GM06990 (cell line): ENCODE measurements around the gene ABCC1.

ENCODE experiments used
- DNase-seq: peaks from one replicate; pipeline ENCODE4 v3.0.0-alpha.2; 2011; ENCODE audit not compliant: insufficient read length; ENCODE audit errors: extremely low read depth
- H3K27me3 ChIP-seq: replicated peaks from 2 replicates; pipeline ENCODE4 v1.6.0; 2011; ENCODE audit warnings: low read length; ENCODE audit not compliant: control insufficient read depth, insufficient read depth
- H3K36me3 ChIP-seq: 2 replicates; pipeline ENCODE4 v1.5.1; 2011; ENCODE audit warnings: low read length; ENCODE audit not compliant: control insufficient read depth, insufficient read depth
- H3K4me3 ChIP-seq: replicated peaks from 2 replicates; pipeline ENCODE4 v1.5.1; 2011; ENCODE audit warnings: low read depth, mild to moderate bottlenecking, control low read depth, low read length
- TF ChIP-seq, protein P1 (sequence below): IDR thresholded peaks from 2 replicates; pipeline ENCODE4 v1.5.1; 2011; ENCODE audit warnings: low read length, control low read depth, mild to moderate bottlenecking, inconsistent platforms; ENCODE audit not compliant: insufficient read depth, poor library complexity, severe bottlenecking

The ABCC1 gene

GRCh38 chr16:16136588-16136987, 187.2 kb downstream of the ABCC1 start:
- H3K27me3 ChIP-seq = no peaks in the 10 kb centered on the region
- no peak overlapping the region for H3K4me3 ChIP-seq
- TF ChIP-seq, protein P1, sequence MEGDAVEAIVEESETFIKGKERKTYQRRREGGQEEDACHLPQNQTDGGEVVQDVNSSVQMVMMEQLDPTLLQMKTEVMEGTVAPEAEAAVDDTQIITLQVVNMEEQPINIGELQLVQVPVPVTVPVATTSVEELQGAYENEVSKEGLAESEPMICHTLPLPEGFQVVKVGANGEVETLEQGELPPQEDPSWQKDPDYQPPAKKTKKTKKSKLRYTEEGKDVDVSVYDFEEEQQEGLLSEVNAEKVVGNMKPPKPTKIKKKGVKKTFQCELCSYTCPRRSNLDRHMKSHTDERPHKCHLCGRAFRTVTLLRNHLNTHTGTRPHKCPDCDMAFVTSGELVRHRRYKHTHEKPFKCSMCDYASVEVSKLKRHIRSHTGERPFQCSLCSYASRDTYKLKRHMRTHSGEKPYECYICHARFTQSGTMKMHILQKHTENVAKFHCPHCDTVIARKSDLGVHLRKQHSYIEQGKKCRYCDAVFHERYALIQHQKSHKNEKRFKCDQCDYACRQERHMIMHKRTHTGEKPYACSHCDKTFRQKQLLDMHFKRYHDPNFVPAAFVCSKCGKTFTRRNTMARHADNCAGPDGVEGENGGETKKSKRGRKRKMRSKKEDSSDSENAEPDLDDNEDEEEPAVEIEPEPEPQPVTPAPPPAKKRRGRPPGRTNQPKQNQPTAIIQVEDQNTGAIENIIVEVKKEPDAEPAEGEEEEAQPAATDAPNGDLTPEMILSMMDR = no peak
- H3K36me3 ChIP-seq = peaks cover 43% of the 10 kb centered on the region
- DNase-seq = no peak

GRCh38 chr16:16137110-16137509, 187.7 kb downstream of the ABCC1 start:
- no peaks in the 10 kb centered on the region for H3K27me3 ChIP-seq
- H3K4me3 ChIP-seq = no peak overlapping the region
- DNase-seq = no peak
- TF ChIP-seq, protein P1 = no peak
- H3K36me3 ChIP-seq = peaks cover 41% of the 10 kb centered on the region

DNA sequence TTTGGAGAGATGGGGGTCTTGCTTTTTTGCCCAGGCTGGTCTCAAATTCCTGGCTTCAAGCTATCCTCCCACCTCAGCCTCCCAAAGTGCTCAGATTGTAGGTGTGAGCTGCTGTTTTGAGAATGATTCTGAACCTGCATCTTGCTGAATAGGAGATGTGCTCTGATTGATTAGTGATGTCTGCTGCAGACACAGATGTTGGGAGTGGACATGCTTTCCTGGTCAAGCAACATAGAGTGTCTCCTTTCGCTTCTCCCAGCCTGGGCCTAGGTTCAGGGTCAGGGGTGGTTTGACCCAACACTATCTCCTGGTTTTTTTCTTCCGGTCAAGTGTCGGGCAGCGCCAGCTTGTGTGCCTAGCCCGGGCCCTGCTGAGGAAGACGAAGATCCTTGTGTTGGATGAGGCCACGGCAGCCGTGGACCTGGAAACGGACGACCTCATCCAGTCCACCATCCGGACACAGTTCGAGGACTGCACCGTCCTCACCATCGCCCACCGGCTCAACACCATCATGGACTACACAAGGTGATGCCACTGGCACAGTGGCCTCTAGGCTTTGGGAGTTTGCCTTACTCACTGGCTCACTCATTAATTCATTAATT, 188.7 kb downstream of the ABCC1 start:
- TF ChIP-seq, protein P1 = no peak
- Histone ChIP-seq H3K27me3 (no peaks in the 10 kb centered on the region), H3K4me3 (no peak overlapping the region), H3K36me3 (peaks cover 44% of the 10 kb centered on the region)
- no peak for DNase-seq

DNA sequence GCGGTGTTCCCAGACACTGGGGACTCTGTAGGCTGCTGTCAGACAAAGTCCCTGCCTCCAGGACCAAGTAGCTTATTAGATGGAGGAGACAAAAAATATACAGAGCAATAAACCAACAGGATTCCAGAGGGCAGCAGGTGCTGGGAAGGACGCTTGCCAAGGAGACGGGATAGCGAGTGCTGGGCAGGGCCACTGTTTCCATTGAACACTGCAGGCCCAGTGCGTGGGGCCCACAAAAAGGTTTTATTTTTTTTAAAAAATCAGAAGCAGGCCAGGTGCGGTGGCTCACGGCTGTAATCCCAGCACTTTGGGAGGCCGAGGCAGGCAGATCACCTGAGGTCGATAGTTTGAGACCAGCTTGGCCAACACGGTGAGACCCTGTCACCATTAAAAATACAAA, 189.6 kb downstream of the ABCC1 start:
- Histone ChIP-seq H3K36me3 (peaks cover 46% of the 10 kb centered on the region), H3K4me3 (no peak overlapping the region), H3K27me3 (no peaks in the 10 kb centered on the region)
- DNase-seq = no peak
- TF ChIP-seq, protein P1 = no peak

GRCh38 chr16:16139806-16140205, 190.4 kb downstream of the ABCC1 start:
- Histone ChIP-seq H3K27me3 (no peaks in the 10 kb centered on the region), H3K4me3 (no peak overlapping the region), H3K36me3 (peaks cover 44% of the 10 kb centered on the region)
- DNase-seq = no peak
- TF ChIP-seq, protein P1 = no peak

- TF ChIP-seq, protein P1 = no peak
- Histone ChIP-seq H3K4me3 (no peak overlapping the region), H3K27me3 (no peaks in the 10 kb centered on the region), H3K36me3 (peaks cover 46% of the 10 kb centered on the region)
- no peak for DNase-seq
Observed at GRCh38 chr16:16140537-16140936, 191.1 kb downstream of the ABCC1 start.
